Dermis microvascular lymphatic vessel endothelial cell (primary cell): ENCODE results near the gene OSBPL10. TPM values are rescaled to one million over a fixed set of nuclear protein-coding genes. Genes with fewer than 3 reads are reported as not detected.
"Not testable (repeated sequence)": the region's sequence is repeated elsewhere in the genome, so short reads cannot be mapped to it uniquely, and the experiment has no call there.

ENCODE experiments used
- DNase-seq, 2 donors: peaks; one replicate each; pipeline versions ENCODE4 v3.0.0 to v3.0.0-alpha.2; 2010; ENCODE audit warnings: low read depth in 2 of 2
- total RNA-seq: library from RNA; depleted of rRNA; stranded (reverse); fragments of >200 nt; gene quantifications from 2 replicates; pipeline ENCODE4 v1.2.1, GENCODE V29; 2014

Gene OSBPL10
- total RNA-seq, 1 donor from 2014 or later: 8.0 TPM

DNA sequence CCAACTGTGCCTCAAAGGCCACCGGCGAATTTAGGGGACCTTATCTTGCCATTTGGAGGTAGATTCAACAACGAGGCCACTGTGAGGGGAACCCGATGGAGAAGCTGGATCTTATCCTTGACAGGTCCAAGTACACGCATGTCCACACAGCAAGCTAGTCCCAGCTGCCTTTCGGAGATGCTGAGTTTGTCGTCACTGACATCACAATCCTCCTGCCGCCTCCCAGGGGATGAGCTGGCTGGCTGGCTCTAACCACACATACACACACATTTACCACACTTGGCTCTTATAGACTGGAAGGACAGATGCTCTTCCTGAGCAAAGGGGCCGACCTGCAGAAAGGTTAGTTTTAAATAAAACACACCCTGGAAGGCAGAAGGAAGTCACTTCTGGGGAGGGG, 272.1 kb downstream of the OSBPL10 start:
- DNase-seq: no peak

DNA sequence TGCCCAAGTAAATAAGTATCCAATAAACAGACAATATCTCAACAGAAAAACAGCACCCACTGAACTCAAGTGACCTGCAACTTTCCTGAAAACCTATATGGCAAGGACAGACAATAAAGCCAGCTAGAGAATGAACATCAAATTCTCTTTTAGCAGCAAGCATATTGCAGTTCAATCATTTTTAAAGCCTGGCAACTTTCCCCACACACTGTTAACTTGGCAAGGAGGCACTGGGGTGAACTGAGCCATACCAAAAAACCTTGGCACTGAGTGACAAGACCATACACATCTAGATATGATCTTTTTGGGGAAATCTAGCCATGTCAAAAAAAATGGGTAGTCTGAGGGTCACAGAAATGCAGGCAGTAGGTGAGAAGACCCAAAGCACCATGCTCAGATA, 273.8 kb downstream of the OSBPL10 start:
- no peak for DNase-seq

DNA sequence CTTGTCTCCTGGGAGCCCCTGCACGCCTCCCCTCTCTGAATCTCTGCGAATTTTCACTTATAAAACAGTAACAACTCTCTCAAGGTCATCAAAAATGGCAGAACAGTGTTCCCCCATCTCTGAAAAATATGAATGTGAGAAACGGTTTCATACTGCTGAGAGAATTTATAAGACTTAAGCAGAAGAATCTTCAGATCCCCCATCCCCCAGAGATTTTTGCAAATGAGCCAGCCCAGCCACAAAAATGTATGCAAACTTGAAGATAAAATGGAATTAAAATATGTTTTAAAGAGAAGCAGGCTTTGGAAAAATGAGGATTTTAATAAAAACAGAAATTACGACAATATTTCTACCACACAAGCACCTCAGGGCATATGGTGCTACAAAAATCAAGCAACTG, 275.3 kb downstream of the OSBPL10 start:
- DNase-seq: no peak

- peak; percentile 31 to 87 for DNase-seq
Measured at GRCh38 chr3:31704591-31705179, 276.4 kb downstream of the OSBPL10 start.

- DNase-seq: peak; percentile 35 to 37
Measured at GRCh38 chr3:31704156-31704555, 276.9 kb downstream of the OSBPL10 start.

DNA sequence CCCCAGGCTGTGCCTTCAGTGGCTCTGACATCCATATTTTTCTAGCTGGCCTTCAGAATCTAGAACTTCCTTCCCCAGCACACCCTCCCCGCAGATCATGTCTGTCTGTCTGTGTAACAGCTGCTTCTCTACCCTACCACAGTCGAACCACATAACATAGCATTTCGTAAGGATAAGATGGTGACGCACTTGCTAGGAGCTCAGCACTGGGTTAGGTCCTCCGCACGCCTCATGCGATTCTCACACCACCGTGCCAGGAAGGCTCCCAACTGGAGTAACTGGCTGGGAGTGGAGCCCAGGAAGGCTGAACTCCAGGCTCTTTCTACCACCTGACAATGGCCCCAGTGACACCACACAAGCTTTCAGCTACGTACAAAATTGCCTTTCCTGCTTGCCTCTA, 279.8 kb downstream of the OSBPL10 start:
- DNase-seq: no peak

- DNase-seq: peak in 1 of 2 donors; percentile 44
Measured at GRCh38 chr3:31699309-31699953, 281.6 kb downstream of the OSBPL10 start.

DNA sequence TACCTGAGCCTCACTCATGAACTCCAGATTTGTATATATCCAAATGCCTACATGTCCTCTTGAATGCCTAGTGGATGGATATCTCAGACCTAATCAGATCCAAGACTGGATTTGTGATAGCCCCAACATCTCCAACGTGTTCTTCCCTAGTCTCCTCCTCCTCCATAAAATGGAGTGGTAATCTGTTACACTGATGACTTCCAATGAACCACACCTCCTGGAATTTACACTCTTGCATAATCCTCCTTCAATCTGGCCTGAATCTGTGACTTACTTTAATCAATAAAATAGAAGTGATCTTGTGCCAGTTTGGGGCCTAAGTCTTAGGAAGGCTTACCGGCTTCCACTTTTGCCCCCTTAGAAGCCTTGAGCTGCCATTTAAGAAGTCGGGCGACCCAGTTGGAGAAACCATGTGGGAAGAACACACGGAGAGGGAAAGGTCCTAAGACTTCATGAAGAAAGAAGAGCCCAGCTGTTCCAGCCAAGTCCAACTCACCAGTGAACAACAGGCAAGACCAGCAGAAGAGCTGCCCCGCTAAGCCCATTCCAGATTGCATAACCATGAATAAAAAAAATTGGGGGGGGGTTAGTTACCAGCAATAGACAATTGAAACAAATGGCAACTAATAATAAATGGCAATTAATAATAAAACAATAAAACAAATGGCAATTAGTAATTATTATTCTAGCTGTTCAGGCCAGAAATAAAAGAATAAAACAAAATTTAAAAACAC, 284.1 kb downstream of the OSBPL10 start:
- DNase-seq: no peak

- no peak for DNase-seq
Measured at GRCh38 chr3:31696009-31696297, 285.1 kb downstream of the OSBPL10 start.

GRCh38 chr3:31695280-31696008, 285.6 kb downstream of the OSBPL10 start:
- DNase-seq: peak in 1 of 2 donors; percentile 10

DNA sequence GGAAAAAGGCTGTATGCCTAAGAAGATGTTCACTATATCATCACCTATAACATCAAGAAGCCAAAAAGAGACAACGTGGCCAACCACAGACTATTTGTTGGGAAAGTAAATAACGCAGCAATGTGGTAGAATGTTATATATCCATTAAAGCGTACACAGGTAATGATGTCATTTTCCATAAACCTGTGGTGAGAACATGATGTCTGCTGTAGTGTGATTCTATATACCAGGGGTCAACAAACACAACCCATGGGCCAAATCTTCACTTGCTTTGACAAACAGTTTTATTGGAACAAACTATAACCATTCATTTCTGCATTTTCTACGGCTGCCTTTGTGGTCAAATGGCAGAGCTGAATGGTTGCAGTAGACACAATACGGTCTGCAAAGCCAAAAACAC, 287.7 kb downstream of the OSBPL10 start:
- no peak for DNase-seq

GRCh38 chr3:31692751-31693150, 288.3 kb downstream of the OSBPL10 start:
- no peak for DNase-seq

GRCh38 chr3:31690771-31691170, 290.3 kb downstream of the OSBPL10 start:
- DNase-seq: no peak

GRCh38 chr3:31689523-31689922, 291.5 kb downstream of the OSBPL10 start:
- not testable (repeated sequence) for DNase-seq

DNA sequence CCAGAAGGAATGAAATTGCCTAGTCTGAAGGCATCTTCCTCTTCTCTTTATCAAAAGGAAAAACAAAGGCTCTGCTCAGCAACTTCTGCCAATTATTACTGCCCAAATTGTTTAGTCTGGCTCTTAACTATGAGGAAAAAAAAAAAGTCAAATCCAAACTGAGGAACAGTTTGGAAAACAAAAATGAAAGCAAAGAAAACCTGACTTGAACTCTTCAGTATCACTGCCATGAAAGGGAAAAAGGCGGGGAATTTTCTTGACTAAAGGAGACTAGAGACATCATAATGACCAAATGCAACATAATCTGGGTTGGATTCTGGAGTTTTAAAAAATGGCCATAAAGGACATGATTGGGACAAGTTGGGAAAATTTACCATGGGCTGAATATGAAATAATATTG, 292.1 kb downstream of the OSBPL10 start:
- no peak for DNase-seq

DNA sequence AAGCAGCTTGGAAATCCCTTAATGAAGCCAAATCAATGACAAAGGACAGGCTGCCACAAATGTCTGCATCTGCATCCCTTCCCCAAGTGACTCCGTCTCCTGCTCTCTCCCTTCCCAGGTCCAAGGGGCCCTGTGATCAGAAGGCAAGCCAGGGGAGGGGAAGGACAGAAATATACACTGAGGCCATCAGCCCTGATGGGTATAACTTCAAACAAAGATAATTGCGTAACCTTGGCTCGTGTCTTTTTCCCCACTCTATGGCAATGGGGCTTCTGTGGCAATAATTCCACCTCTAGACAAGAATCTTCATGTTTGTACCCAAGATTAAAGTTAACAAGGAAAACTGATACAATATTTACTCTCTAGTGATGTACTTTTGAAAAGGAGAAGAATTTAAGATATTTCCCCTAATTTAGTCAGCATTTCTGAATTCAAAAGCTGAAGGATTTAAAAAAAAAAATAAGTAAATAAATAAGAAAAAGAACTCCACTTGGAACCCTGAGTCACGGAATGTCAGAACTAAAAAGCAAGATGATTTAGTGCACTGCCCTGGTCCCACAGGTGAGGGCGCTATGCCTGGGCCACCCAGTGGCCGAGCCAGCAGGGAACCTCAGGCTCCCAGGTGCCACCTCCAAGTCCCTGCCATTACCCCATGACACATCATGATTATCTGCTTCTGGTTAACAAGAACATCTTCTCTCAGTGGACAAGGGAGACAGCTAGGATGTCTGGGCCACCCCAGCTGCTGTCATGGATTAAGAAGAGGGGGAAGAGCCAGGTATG, 293.9 kb downstream of the OSBPL10 start:
- no peak for DNase-seq

GRCh38 chr3:31680072-31680870, 300.8 kb downstream of the OSBPL10 start:
- peak in 1 of 2 donors; percentile 9 for DNase-seq

- DNase-seq: no peak
Measured at GRCh38 chr3:31676556-31676955, 304.5 kb downstream of the OSBPL10 start.

- no peak for DNase-seq
Measured at GRCh38 chr3:31673950-31674349, 307.1 kb downstream of the OSBPL10 start.

GRCh38 chr3:31671976-31672375, 309.1 kb downstream of the OSBPL10 start:
- no peak for DNase-seq

DNA sequence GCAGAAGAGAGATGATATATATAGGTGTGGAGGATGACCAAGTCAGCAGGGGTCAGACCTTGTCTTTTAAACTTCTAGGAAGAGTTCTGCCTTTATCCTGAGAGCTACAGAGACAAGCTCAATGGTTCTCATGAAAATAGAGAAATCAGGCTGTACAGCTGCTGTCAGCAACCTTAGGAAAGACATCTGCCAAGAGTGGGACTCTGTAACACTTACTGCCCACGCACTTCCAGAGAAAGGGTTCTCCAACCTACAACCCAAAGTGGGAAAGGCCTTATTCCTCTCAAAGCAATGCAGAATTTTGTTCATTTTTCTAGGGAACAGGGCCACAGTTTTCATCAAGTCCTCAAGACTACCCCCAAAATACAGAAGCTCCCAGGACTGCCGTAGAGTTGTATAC, 309.6 kb downstream of the OSBPL10 start:
- DNase-seq: no peak
